K562 (cell line): Measurements from ENCODE around the gene NGDN. TPM values are rescaled to one million over a fixed set of nuclear protein-coding genes. Genes with fewer than 3 reads are reported as not detected.

Experiments used
- ATAC-seq: fragments of 200-7000 bp; cut with Tn5 transposase; 3 replicates; pipeline ENCODE4 v1.9.1; 2020; ENCODE audit warnings: moderate library complexity
- BruUV-seq: library from RNA; stranded (reverse); fragments of 400-500 nt; replicated peaks from 2 replicates; lab custom pipeline; 2021; lab: Mats Ljungman, UMichigan
- CTCF ChIA-PET: fragments of 300-600 bp; formaldehyde crosslinking; extraction: SDS; loops from one replicate; lab custom pipeline; 2021; ENCODE audit warnings: low intra/inter-chr PET ratio; lab: Yijun Ruan, JAX
- POLR2A ChIA-PET: fragments of 300-600, 350-650 bp; sonication (Branson Sonifier 250); formaldehyde crosslinking; extraction: SDS; loops from one replicate; lab custom pipeline; 2021; ENCODE audit warnings: antibody characterized with exemption, inconsistent platforms; lab: Yijun Ruan, JAX
- DNase-seq, 4 experiments: peaks; one replicate each; pipeline versions ENCODE4 v3.0.0 to v3.0.0-alpha.2; 2011 to 2018; ENCODE audit warnings: low spot score in 3 of 4, mixed read lengths in 3 of 4; ENCODE audit errors: extremely low read depth in 1 of 4
- FAIRE-seq: peaks from 2 replicates; lab custom pipeline; 2011; peaks lifted over from hg19 to GRCh38; lab: Jason Lieb, UNC
- H2AFZ ChIP-seq: 2 replicates; pipeline ENCODE4 v1.6.0; 2011; ENCODE audit warnings: low read depth, low read length, control low read depth, inconsistent platforms
- H3K27ac ChIP-seq: fragments of 200-600 bp; 3 replicates; pipeline ENCODE4 v1.8.0; 2011; ENCODE audit warnings: low read depth, mild to moderate bottlenecking, control low read depth, inconsistent platforms, low read length, moderate library complexity, mixed read lengths; ENCODE audit errors: extremely low read depth
- H3K27me3 ChIP-seq, 2 experiments: fragments of 300-600 bp in 1 of 2; 2 replicates in 1 of 2; 3 replicates in 1 of 2; pipeline versions ENCODE4 v1.6.0 to v1.8.0; 2011; ENCODE audit warnings: inconsistent platforms in 2 of 2, low read length in 2 of 2, mild to moderate bottlenecking in 1 of 2, mixed read lengths in 1 of 2, moderate library complexity in 1 of 2; ENCODE audit not compliant: control insufficient read depth in 2 of 2, insufficient read depth in 2 of 2
- H3K36me3 ChIP-seq: fragments of 300-600 bp; 3 replicates; pipeline ENCODE4 v1.8.0; 2011; ENCODE audit warnings: mild to moderate bottlenecking, low read length, inconsistent platforms; ENCODE audit not compliant: control insufficient read depth, insufficient read depth
- H3K4me1 ChIP-seq, 2 experiments: fragments of 200-600 bp in 1 of 2; replicated peaks in 1 of 2; 2 replicates in 1 of 2; 3 replicates in 1 of 2; pipeline versions ENCODE4 v1.5.1 to v1.8.0; 2011; ENCODE audit warnings: inconsistent platforms in 2 of 2, low read length in 2 of 2, mild to moderate bottlenecking in 1 of 2, mixed read lengths in 1 of 2, moderate library complexity in 1 of 2; ENCODE audit not compliant: control insufficient read depth in 2 of 2, insufficient read depth in 2 of 2
- H3K4me2 ChIP-seq: 2 replicates; pipeline ENCODE4 v1.6.1; 2011; ENCODE audit warnings: low read length, control low read depth, inconsistent platforms, mixed read lengths; ENCODE audit not compliant: insufficient read depth
- H3K4me3 ChIP-seq: fragments of 200-600 bp; sonication (generic), shearing (Covaris generic); 2 replicates; pipeline ENCODE4 v1.5.1; 2016; ENCODE audit warnings: control low read depth, inconsistent platforms
- H3K79me2 ChIP-seq: fragments of 200-600 bp; 3 replicates; pipeline ENCODE4 v1.8.0; 2011; ENCODE audit warnings: low read length, inconsistent platforms; ENCODE audit not compliant: control insufficient read depth, insufficient read depth
- H3K9ac ChIP-seq, 2 experiments: 2 replicates each; pipeline versions ENCODE4 v1.6.0 to v1.6.1; 2011; ENCODE audit warnings: low read depth in 2 of 2, low read length in 2 of 2, control low read depth in 1 of 2, inconsistent platforms in 1 of 2, mild to moderate bottlenecking in 1 of 2, mixed read lengths in 1 of 2; ENCODE audit not compliant: insufficient read depth in 1 of 2
- H3K9me1 ChIP-seq: one replicate; pipeline ENCODE4 v1.6.0; 2011; ENCODE audit warnings: inconsistent platforms, mild to moderate bottlenecking, low read length, moderate library complexity; ENCODE audit not compliant: control insufficient read depth, insufficient read depth
- H3K9me3 ChIP-seq: replicated peaks from 2 replicates; pipeline ENCODE4 v1.5.1; 2011; ENCODE audit warnings: low read depth, low read length, inconsistent platforms; ENCODE audit not compliant: control insufficient read depth, insufficient read depth
- H4K20me1 ChIP-seq: replicated peaks from 2 replicates; pipeline ENCODE4 v1.6.1; 2011; ENCODE audit warnings: low read length, inconsistent platforms, mixed read lengths; ENCODE audit not compliant: control insufficient read depth, insufficient read depth
- SREBF1 ChIP-seq: fragments of 150-350 bp; IDR thresholded peaks from 2 replicates; pipeline ENCODE4 v1.6.1; 2014; ENCODE audit warnings: antibody characterized with exemption, low read depth, low read length, borderline replicate concordance
- ZNF644 ChIP-seq: fragments of 200-800 bp; sonication (Bioruptor generic); IDR thresholded peaks from 2 replicates; pipeline ENCODE4 v1.6.1; 2016; ENCODE audit warnings: low read depth, missing genetic modification characterization, missing compliant biosample characterization
- WGBS: fragments of 100-300 bp; shearing (Covaris generic); methylation state at CpG from one replicate; pipeline ENCODE4 v1.1.6; 2016; ENCODE audit warnings: low coverage, mixed read lengths; ENCODE audit not compliant: insufficient coverage; ENCODE audit errors: missing lambda C conversion rate; 5-methylcytosine and 5-hydroxymethylcytosine counted together
- in situ Hi-C: fragments of 300-500 bp; cut with MboI; formaldehyde crosslinking; loops from 4 replicates; pipeline ENCODE4 v1.15.0; 2018; ENCODE audit warnings: inconsistent platforms, mixed read lengths
- intact Hi-C: fragments of 100-400 bp; cut with micrococcal nuclease; formaldehyde crosslinking; loops from 2 replicates; pipeline ENCODE4 v1.14.2; 2022
- polyA plus RNA-seq, 8 experiments: library from polyadenylated mRNA; depleted of rRNA in 4 of 8; stranded (reverse) in 5 of 8; unstranded in 3 of 8; fragments of >200 nt; fragmentation: Nextera tagmentation in 2 of 8; fragmentation: Illumina TruSeq in 1 of 8; extraction: Ambion mirVana in 2 of 8; extraction: Trizol in 1 of 8; gene quantifications; 2 replicates each; pipeline versions ENCODE4 v1.2.1 to v1.2.3, GENCODE V29; 2011 to 2014; ENCODE audit warnings: inconsistent platforms in 1 of 8, missing spikeins in 1 of 8
- total RNA-seq, 7 experiments: library from RNA; depleted of rRNA in 6 of 7; stranded (reverse); fragments of >200 nt in 6 of 7; fragmentation: Illumina TruSeq in 2 of 7; extraction: Trizol in 2 of 7; gene quantifications; 2 replicates each; pipeline versions ENCODE4 v1.2.1 to v1.2.3, GENCODE V29; 2011 to 2021; ENCODE audit warnings: low replicate concordance in 1 of 7

NGDN gene
- total and polyA plus RNA-seq, 9 of the 15 experiments (the other 6 are each of a cell fraction or from before 2014, with no cell fraction given) = 42.9 to 195 (median 74.9) TPM

GRCh38 chr14:23518709-23519108 is 49.2 kb downstream of the NGDN start (continued):
- no peak for TF ChIP-seq ZNF644

GRCh38 chr14:23520899-23521533 is 51.5 kb downstream of the NGDN start:
- WGBS = 22% methylated on average over 12 of the region's 14 CpGs
- in situ Hi-C loops = no loop called here
- CTCF ChIA-PET = no interaction called here
- Histone ChIP-seq H3K9me3 (no peaks in the 10 kb centered on the region), H3K4me2 (no peak overlapping the region), H3K9me1 (no peaks in the 10 kb centered on the region), H3K36me3 (no peaks in the 10 kb centered on the region), H3K4me1 (peaks cover 0 to 6% of the 10 kb centered on the region in 2 experiments; a peak in 2 of 5 replicates), H3K79me2 (no peaks in the 10 kb centered on the region), H2AFZ (no peak overlapping the region), H3K4me3 (no peak overlapping the region), H3K9ac (no peak overlapping the region), H4K20me1 (no peaks in the 10 kb centered on the region), H3K27ac (no peak overlapping the region), H3K27me3 (peaks cover 2 to 49% of the 10 kb centered on the region in 2 experiments; a peak in 3 of 5 replicates)
- FAIRE-seq (no peak), DNase-seq (no peak), ATAC-seq (no peak)
- intact Hi-C loops = no loop called here
- POLR2A ChIA-PET = interaction anchor here (0.9 kb wide), 1 partner anchor 9 kb away, joined by 4 read pairs; no protein-coding TSS in a partner anchor
- TF ChIP-seq SREBF1 = no peak
- no TSS peak for BruUV-seq
